ENCODE results near the gene YWHAQ. TPM values are rescaled to one million over a fixed set of nuclear protein-coding genes. Genes with fewer than 3 reads are reported as not detected.

Gene YWHAQ
- total RNA-seq, 3 donors from 2014 or later (not counting 1 experiment from before 2014, with no cell fraction given), result 227 to 240 (median 238) TPM

DNA sequence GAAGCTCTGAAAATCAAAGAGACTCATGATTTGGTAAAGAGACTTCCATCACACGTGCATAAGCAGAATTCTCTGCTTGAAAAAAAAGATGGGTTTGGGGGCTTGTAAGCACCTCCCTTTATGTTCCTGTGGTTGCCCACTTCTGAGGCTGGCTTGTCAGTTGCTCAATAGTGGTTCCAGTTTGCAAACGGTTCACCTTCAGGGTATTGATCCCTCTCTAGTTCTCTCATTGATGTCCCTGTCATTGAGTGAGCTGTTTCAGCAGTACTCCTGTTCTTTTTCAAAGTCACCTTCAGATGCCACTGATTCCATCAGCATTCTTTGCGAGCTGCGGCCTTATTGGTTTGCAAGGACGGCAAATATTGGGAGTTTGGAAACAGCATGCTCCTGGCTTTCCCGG is 17.1 kb upstream of the YWHAQ start:
- Histone ChIP-seq H3K27ac (ENCODE audit: low read length) (no peak overlapping the region), H3K36me3 (ENCODE audit: control insufficient read depth, insufficient read depth, low read length) (no peaks in the 10 kb centered on the region), H3K27me3 (ENCODE audit: control insufficient read depth, insufficient read depth, low read length) (no peaks in the 10 kb centered on the region), H3K4me3 (ENCODE audit: low read length) (no peak overlapping the region), H3K9me3 (ENCODE audit: control insufficient read depth, insufficient read depth, low read length) (no peaks in the 10 kb centered on the region), H3K4me1 (ENCODE audit: control insufficient read depth, insufficient read depth, low read length) (peaks cover 14% of the 10 kb centered on the region)
- peaks cover 0 to 7% of the 10 kb centered on the region in 2 donors for H3K27me3 Mint-ChIP-seq (ENCODE audit: low read depth in 2 of 2)
- WGBS (ENCODE audit: insufficient coverage), result 74% methylated on average over 6 of the region's 6 CpGs
- H3K4me3 Mint-ChIP-seq, result no peak overlapping the region
- H3K27ac Mint-ChIP-seq, result no peak overlapping the region
- H3K36me3 Mint-ChIP-seq, result no peaks in the 10 kb centered on the region
- ATAC-seq (no peak), DNase-seq (no peak)
- peaks cover 11 to 28% of the 10 kb centered on the region in 2 donors for H3K4me1 Mint-ChIP-seq
- intact Hi-C loops (cut with micrococcal nuclease), result no loop called here
- peaks cover 0 to 2% of the 10 kb centered on the region in 2 donors for H3K9me3 Mint-ChIP-seq
- TF ChIP-seq, protein P1, sequence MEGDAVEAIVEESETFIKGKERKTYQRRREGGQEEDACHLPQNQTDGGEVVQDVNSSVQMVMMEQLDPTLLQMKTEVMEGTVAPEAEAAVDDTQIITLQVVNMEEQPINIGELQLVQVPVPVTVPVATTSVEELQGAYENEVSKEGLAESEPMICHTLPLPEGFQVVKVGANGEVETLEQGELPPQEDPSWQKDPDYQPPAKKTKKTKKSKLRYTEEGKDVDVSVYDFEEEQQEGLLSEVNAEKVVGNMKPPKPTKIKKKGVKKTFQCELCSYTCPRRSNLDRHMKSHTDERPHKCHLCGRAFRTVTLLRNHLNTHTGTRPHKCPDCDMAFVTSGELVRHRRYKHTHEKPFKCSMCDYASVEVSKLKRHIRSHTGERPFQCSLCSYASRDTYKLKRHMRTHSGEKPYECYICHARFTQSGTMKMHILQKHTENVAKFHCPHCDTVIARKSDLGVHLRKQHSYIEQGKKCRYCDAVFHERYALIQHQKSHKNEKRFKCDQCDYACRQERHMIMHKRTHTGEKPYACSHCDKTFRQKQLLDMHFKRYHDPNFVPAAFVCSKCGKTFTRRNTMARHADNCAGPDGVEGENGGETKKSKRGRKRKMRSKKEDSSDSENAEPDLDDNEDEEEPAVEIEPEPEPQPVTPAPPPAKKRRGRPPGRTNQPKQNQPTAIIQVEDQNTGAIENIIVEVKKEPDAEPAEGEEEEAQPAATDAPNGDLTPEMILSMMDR (IDR thresholded peaks at IDR 0.05), result no peak

DNA sequence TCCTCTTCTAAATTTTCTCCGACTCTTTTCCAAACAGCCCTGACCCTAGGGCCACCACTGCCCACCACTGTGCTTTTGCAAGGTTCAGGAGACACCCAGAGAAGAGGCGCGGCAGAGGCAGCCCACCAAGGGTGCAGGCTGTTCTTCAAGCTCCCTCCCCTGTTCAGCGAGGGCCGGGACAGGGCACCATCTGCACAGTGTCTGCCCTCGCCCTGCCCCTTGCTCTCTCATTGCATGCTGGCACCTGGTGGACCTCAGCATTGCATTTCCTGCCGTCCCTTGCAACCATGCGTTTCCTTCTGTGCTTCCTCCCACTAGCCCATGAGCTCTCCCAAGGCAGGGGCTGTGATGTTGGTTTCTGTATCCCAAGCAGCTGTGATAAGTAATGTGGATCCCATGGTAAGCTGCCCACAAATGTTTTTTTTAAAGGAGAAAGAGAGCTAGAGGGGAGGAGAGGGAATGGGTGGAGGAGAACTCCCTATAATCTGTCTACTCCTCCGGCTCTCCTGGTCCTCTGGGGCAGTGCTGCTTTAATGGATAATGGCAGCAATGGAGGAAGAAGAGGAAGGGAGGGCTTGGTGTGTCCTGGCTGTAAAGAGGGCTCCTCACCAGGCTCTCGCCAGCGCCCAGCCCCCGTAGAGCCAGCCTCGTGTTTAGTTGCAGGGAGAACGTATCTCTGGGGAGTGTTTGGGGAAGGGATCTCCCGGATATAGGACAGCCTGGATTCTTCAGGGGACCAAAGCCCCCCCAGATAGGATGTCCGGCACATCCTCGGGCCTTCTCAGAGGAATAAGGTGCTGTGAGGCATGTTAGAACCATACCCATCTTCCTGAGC is 15.6 kb upstream of the YWHAQ start:
- DNase-seq (no peak), ATAC-seq (no peak)
- Histone ChIP-seq H3K9me3 (ENCODE audit: control insufficient read depth, insufficient read depth, low read length) (no peaks in the 10 kb centered on the region), H3K4me1 (ENCODE audit: control insufficient read depth, insufficient read depth, low read length) (peaks cover 19% of the 10 kb centered on the region), H3K27ac (ENCODE audit: low read length) (no peak overlapping the region), H3K4me3 (ENCODE audit: low read length) (no peak overlapping the region), H3K36me3 (ENCODE audit: control insufficient read depth, insufficient read depth, low read length) (no peaks in the 10 kb centered on the region), H3K27me3 (ENCODE audit: control insufficient read depth, insufficient read depth, low read length) (no peaks in the 10 kb centered on the region)
- no peak overlapping the region for H3K27ac Mint-ChIP-seq
- H3K36me3 Mint-ChIP-seq, result no peaks in the 10 kb centered on the region
- H3K9me3 Mint-ChIP-seq, result no peaks in the 10 kb centered on the region
- no peak overlapping the region for H3K4me3 Mint-ChIP-seq
- TF ChIP-seq, protein P1 (IDR thresholded peaks at IDR 0.05), result no peak
- intact Hi-C loops (cut with micrococcal nuclease), result no loop called here
- H3K27me3 Mint-ChIP-seq (ENCODE audit: low read depth in 2 of 2), result peaks cover 0 to 7% of the 10 kb centered on the region in 2 donors
- 91% methylated on average over 17 of the region's 17 CpGs for WGBS (ENCODE audit: insufficient coverage)
- H3K4me1 Mint-ChIP-seq, result peaks cover 11 to 32% of the 10 kb centered on the region in 2 donors

GRCh38 chr2:9644603-9645002 is 13.8 kb upstream of the YWHAQ start:
- H3K4me1 ChIP-seq (ENCODE audit: control insufficient read depth, insufficient read depth, low read length), result peaks cover 14% of the 10 kb centered on the region
- H3K27me3 Mint-ChIP-seq (ENCODE audit: low read depth in 2 of 2), result peaks cover 0 to 12% of the 10 kb centered on the region in 2 donors
- no peak for DNase-seq
- no peaks in the 10 kb centered on the region for H3K36me3 Mint-ChIP-seq
- H3K9me3 ChIP-seq (ENCODE audit: control insufficient read depth, insufficient read depth, low read length), result no peaks in the 10 kb centered on the region
- intact Hi-C loops (cut with micrococcal nuclease), result no loop called here
- no peaks in the 10 kb centered on the region for H3K36me3 ChIP-seq (ENCODE audit: control insufficient read depth, insufficient read depth, low read length)
- H3K4me3 ChIP-seq (ENCODE audit: low read length), result no peak overlapping the region
- no peak overlapping the region for H3K27ac Mint-ChIP-seq
- H3K4me1 Mint-ChIP-seq, result peaks cover 0 to 21% of the 10 kb centered on the region in 2 donors
- H3K4me3 Mint-ChIP-seq, result no peak overlapping the region
- no peaks in the 10 kb centered on the region for H3K9me3 Mint-ChIP-seq
- TF ChIP-seq, protein P1 (IDR thresholded peaks at IDR 0.05), result no peak
- no peak for ATAC-seq
- H3K27me3 ChIP-seq (ENCODE audit: control insufficient read depth, insufficient read depth, low read length), result no peaks in the 10 kb centered on the region
- no peak overlapping the region for H3K27ac ChIP-seq (ENCODE audit: low read length)
- 96% methylated on average over 9 of the region's 9 CpGs for WGBS (ENCODE audit: insufficient coverage)

All from natural killer cell (primary cell).